AG09309 (cell line): ENCODE data around the gene KIF5A.

Source experiments
- DNase-seq: peaks from one replicate; pipeline ENCODE4 v3.0.0-alpha.2; 2010; ENCODE audit warnings: low read depth
- H3K4me3 ChIP-seq: 2 replicates; pipeline ENCODE4 v1.5.1; 2011; ENCODE audit warnings: mild to moderate bottlenecking, low read depth, low read length, moderate library complexity; ENCODE audit not compliant: control insufficient read depth
- TF ChIP-seq, protein P1 (sequence below): IDR thresholded peaks from 2 replicates; pipeline ENCODE4 v1.5.1; 2011; ENCODE audit warnings: mild to moderate bottlenecking, low read depth, low read length, inconsistent platforms; ENCODE audit not compliant: insufficient read depth, control insufficient read depth; ENCODE audit errors: missing control alignments

KIF5A gene

DNA sequence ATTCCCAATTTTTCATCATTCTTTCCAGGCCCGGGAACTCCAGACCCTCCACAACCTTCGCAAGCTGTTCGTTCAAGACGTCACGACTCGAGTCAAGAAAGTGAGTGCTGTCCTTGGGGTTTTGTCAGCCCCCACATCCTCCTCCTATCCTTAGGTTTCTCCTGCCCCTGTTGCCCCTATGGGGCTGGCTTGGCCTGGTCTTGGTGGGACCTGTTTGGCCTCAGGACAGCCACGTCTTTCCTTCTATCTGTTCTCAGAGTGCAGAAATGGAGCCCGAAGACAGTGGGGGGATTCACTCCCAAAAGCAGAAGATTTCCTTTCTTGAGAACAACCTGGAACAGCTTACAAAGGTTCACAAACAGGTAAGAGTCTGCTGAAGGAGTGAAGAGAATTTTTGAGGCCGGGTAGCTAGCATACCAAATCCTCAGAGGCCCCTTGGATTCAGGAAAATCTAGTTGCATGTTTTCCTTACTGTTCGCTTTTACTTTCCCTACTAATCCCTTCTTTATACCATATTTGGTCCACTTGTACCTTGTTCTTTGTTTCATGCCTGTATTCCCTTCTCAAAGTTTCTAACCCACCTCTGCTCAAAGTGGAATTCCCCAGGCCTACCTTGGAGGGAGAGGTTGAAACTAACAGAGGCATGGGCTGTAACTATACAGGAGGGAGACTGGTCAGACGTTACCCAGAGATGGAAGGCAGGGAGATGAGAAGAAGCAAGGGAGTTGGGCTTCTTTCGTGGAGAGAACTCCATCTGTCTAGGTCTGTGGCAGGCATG lies 28.3 kb downstream of the KIF5A start:
- no peak for DNase-seq
- H3K4me3 ChIP-seq, result no peak overlapping the region
- TF ChIP-seq, protein P1, sequence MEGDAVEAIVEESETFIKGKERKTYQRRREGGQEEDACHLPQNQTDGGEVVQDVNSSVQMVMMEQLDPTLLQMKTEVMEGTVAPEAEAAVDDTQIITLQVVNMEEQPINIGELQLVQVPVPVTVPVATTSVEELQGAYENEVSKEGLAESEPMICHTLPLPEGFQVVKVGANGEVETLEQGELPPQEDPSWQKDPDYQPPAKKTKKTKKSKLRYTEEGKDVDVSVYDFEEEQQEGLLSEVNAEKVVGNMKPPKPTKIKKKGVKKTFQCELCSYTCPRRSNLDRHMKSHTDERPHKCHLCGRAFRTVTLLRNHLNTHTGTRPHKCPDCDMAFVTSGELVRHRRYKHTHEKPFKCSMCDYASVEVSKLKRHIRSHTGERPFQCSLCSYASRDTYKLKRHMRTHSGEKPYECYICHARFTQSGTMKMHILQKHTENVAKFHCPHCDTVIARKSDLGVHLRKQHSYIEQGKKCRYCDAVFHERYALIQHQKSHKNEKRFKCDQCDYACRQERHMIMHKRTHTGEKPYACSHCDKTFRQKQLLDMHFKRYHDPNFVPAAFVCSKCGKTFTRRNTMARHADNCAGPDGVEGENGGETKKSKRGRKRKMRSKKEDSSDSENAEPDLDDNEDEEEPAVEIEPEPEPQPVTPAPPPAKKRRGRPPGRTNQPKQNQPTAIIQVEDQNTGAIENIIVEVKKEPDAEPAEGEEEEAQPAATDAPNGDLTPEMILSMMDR, result no peak

GRCh38 chr12:57579011-57579410 lies 29.2 kb downstream of the KIF5A start:
- DNase-seq, result no peak
- H3K4me3 ChIP-seq, result no peak overlapping the region
- TF ChIP-seq, protein P1, result no peak

GRCh38 chr12:57579677-57580465 lies 30.0 kb downstream of the KIF5A start:
- TF ChIP-seq, protein P1, result no peak
- H3K4me3 ChIP-seq, result no peak overlapping the region
- DNase-seq, result no peak

- H3K4me3 ChIP-seq, result no peak overlapping the region
- DNase-seq, result no peak
- TF ChIP-seq, protein P1, result no peak
Observed at GRCh38 chr12:57580466-57580795, 30.6 kb downstream of the KIF5A start.

DNA sequence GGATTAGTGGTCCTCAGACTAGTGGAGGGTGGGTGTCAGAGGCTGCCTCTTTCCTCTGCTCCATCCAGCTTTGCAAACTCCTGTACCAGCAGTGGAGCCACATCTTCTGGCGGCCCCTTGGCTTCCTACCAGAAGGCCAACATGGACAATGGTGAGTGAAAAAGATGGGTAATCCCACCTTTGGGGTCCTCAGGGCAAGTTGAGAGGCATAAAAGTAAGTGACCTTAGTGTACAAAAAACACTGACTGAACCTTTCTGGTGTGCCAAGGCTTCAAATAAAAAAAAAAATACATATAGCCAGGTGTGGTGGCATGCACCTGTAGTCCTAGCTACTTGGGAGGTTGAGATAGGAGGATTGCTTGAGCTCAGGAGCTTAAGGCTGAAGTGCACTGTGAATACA lies 32.0 kb downstream of the KIF5A start:
- TF ChIP-seq, protein P1, result no peak

DNA sequence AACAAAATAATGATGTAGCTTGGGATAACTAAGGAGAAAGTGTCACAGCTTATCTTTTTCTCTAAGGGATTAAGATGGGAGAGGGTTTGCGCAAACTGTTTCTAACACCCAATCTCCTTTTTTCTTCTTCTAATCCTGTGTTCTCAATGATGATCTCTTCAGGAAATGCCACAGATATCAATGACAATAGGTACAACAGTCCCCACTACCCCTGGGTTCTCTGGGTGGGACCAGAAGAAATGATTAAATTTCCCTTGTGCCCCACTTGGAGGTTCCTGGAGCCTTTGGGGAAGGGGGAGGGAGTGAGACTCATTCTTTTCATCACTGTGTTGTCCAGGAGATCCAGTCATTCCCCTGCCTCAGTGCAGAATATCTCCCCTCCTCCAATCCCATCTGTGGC lies 32.6 kb downstream of the KIF5A start:
- DNase-seq, result no peak
- TF ChIP-seq, protein P1, result no peak
- H3K4me3 ChIP-seq, result no peak overlapping the region

More for the DNA sequence above, 32.0 kb downstream of the KIF5A start:
- H3K4me3 ChIP-seq, result no peak overlapping the region
- no peak for DNase-seq
